ENCODE results near the gene FYN.

Gene FYN

GRCh38 chr6:111805511-111806164 is 67.6 kb downstream of the FYN start:
- no peak for FAIRE-seq

- no peak for FAIRE-seq
Observed at GRCh38 chr6:111804627-111805235, 68.5 kb downstream of the FYN start.

GRCh38 chr6:111803804-111804203 is 69.4 kb downstream of the FYN start:
- no peak for FAIRE-seq

- no peak for FAIRE-seq
Observed at GRCh38 chr6:111803371-111803770, 69.9 kb downstream of the FYN start.

GRCh38 chr6:111802720-111803330 is 70.4 kb downstream of the FYN start:
- FAIRE-seq, result no peak

GRCh38 chr6:111802015-111802414 is 71.2 kb downstream of the FYN start:
- no peak for FAIRE-seq

- FAIRE-seq, result no peak
Observed at GRCh38 chr6:111800821-111801220, 72.4 kb downstream of the FYN start.

GRCh38 chr6:111800259-111800765 is 72.9 kb downstream of the FYN start:
- FAIRE-seq, result no peak

- FAIRE-seq, result no peak
Observed at GRCh38 chr6:111799576-111800258, 73.5 kb downstream of the FYN start.

- no peak for FAIRE-seq
Observed at GRCh38 chr6:111798281-111798725, 74.9 kb downstream of the FYN start.

GRCh38 chr6:111796310-111796918 is 76.8 kb downstream of the FYN start:
- FAIRE-seq, result no peak

GRCh38 chr6:111795558-111795957 is 77.7 kb downstream of the FYN start:
- FAIRE-seq, result no peak

GRCh38 chr6:111794727-111795452 is 78.4 kb downstream of the FYN start:
- no peak for FAIRE-seq

- FAIRE-seq, result no peak
Observed at GRCh38 chr6:111794300-111794699, 79.0 kb downstream of the FYN start.

GRCh38 chr6:111793711-111794111 is 79.5 kb downstream of the FYN start:
- FAIRE-seq, result no peak

GRCh38 chr6:111792914-111793700 is 80.1 kb downstream of the FYN start:
- no peak for FAIRE-seq

GRCh38 chr6:111792241-111792640 is 81.0 kb downstream of the FYN start:
- FAIRE-seq, result no peak

- FAIRE-seq, result no peak
Observed at GRCh38 chr6:111791415-111791814, 81.8 kb downstream of the FYN start.

- no peak for FAIRE-seq
Observed at GRCh38 chr6:111789598-111789997, 83.7 kb downstream of the FYN start.

- no peak for FAIRE-seq
Observed at GRCh38 chr6:111788379-111789276, 84.6 kb downstream of the FYN start.

All from TTC549 (cell line).